GM23338 (cell line): Measurements from ENCODE around the gene GFOD1. TPM values are rescaled to one million over a fixed set of nuclear protein-coding genes. Genes with fewer than 3 reads are reported as not detected.
"Not testable (repeated sequence)": the region's sequence is repeated elsewhere in the genome, so short reads cannot be mapped to it uniquely, and the experiment has no call there.

Experiments
- ATAC-seq: fragments of 200-7000 bp; cut with Tn5 transposase; 3 replicates; pipeline ENCODE4 v1.9.1; 2020
- DNase-seq: peaks from one replicate; pipeline ENCODE4 v3.0.0-alpha.2; 2015; ENCODE audit warnings: low spot score
- H2AFZ ChIP-seq: fragments of 200-600 bp; sonication (generic); 2 replicates; pipeline ENCODE4 v1.8.0; 2016; ENCODE audit warnings: antibody characterized with exemption, mild to moderate bottlenecking, moderate library complexity
- H3F3A ChIP-seq: fragments of 200-600 bp; sonication (generic); replicated peaks from 2 replicates; pipeline ENCODE4 v1.8.0; 2017; ENCODE audit warnings: antibody characterized with exemption, mixed run types, low read depth
- H3K27ac ChIP-seq: fragments of 200-600 bp; sonication (generic); 2 replicates; pipeline ENCODE4 v1.6.1; 2016; ENCODE audit warnings: low read depth
- H3K27me3 ChIP-seq: fragments of 200-600 bp; sonication (generic); 2 replicates; pipeline ENCODE4 v1.8.0; 2016; ENCODE audit warnings: mild to moderate bottlenecking, mixed run types, moderate library complexity; ENCODE audit not compliant: insufficient read depth
- H3K36me3 ChIP-seq: fragments of 200-600 bp; sonication (generic); 2 replicates; pipeline ENCODE4 v1.8.0; 2016; ENCODE audit warnings: mild to moderate bottlenecking; ENCODE audit not compliant: insufficient read depth
- H3K4me1 ChIP-seq: fragments of 200-600 bp; sonication (generic); 2 replicates; pipeline ENCODE4 v1.8.0; 2016; ENCODE audit warnings: mild to moderate bottlenecking, moderate library complexity; ENCODE audit not compliant: insufficient read depth
- H3K4me2 ChIP-seq: fragments of 200-600 bp; sonication (generic); 2 replicates; pipeline ENCODE4 v1.7.1; 2017; ENCODE audit warnings: mixed run types
- H3K4me3 ChIP-seq: fragments of 200-600 bp; sonication (generic); 2 replicates; pipeline ENCODE4 v1.6.1; 2016; ENCODE audit warnings: mixed run types
- H3K79me2 ChIP-seq: fragments of 200-600 bp; sonication (generic); replicated peaks from 2 replicates; pipeline ENCODE4 v1.8.0; 2017; ENCODE audit warnings: mild to moderate bottlenecking; ENCODE audit not compliant: insufficient read depth
- H3K9me2 ChIP-seq: fragments of 200-600 bp; sonication (generic); 2 replicates; pipeline ENCODE4 v1.8.0; 2017; ENCODE audit not compliant: insufficient read depth
- H4K20me1 ChIP-seq: fragments of 200-600 bp; sonication (generic); replicated peaks from 2 replicates; pipeline ENCODE4 v1.8.0; 2017; ENCODE audit warnings: mild to moderate bottlenecking; ENCODE audit not compliant: insufficient read depth
- H3K27ac Mint-ChIP-seq: 2 replicates; pipeline ENCODE4 v1.8.0; 2020; ENCODE audit warnings: inconsistent platforms, mild to moderate bottlenecking, moderate library complexity, mixed read lengths
- H3K27me3 Mint-ChIP-seq: 3 replicates; pipeline ENCODE4 v1.8.0; 2022; ENCODE audit warnings: low read depth, mild to moderate bottlenecking, moderate library complexity, mixed read lengths, inconsistent platforms; ENCODE audit not compliant: insufficient read depth, poor library complexity
- H3K36me3 Mint-ChIP-seq: 3 replicates; pipeline ENCODE4 v1.8.0; 2021; ENCODE audit warnings: low read depth, mild to moderate bottlenecking, inconsistent platforms, moderate library complexity, mixed read lengths
- H3K4me1 Mint-ChIP-seq: 3 replicates; pipeline ENCODE4 v1.8.0; 2020; ENCODE audit warnings: mild to moderate bottlenecking, inconsistent platforms, mixed read lengths
- H3K4me3 Mint-ChIP-seq: 3 replicates; pipeline ENCODE4 v1.8.0; 2021; ENCODE audit warnings: moderate library complexity, mild to moderate bottlenecking, inconsistent platforms, mixed read lengths
- H3K9me3 Mint-ChIP-seq: 3 replicates; pipeline ENCODE4 v1.8.0; 2020; ENCODE audit warnings: moderate library complexity, mild to moderate bottlenecking, inconsistent platforms, mixed read lengths
- CREB1 ChIP-seq: fragments of 250-450 bp; sonication (Bioruptor Pico); IDR thresholded peaks from 2 replicates; pipeline ENCODE4 v1.5.0; 2020; ENCODE audit warnings: low read depth, mild to moderate bottlenecking, moderate library complexity
- EZH2 ChIP-seq: fragments of 200-600 bp; sonication (generic); IDR thresholded peaks from one replicate; pipeline ENCODE4 v1.8.0; 2017; ENCODE audit warnings: antibody characterized with exemption, mild to moderate bottlenecking, low read depth; ENCODE audit not compliant: unreplicated experiment
- EZH2phosphoT487 ChIP-seq: fragments of 200-600 bp; sonication (generic); IDR thresholded peaks from one replicate; pipeline ENCODE4 v1.8.1; 2018; ENCODE audit warnings: antibody characterized with exemption; ENCODE audit not compliant: unreplicated experiment
- NANOG ChIP-seq: IDR thresholded peaks from 2 replicates; pipeline ENCODE4 v1.6.1; 2016; ENCODE audit warnings: antibody characterized with exemption, borderline replicate concordance
- STAT1 ChIP-seq: IDR thresholded peaks from one replicate; pipeline ENCODE4 v1.6.1; 2016; ENCODE audit warnings: antibody characterized with exemption; ENCODE audit not compliant: unreplicated experiment
- ZNF114 ChIP-seq: fragments of 250-450 bp; sonication (Bioruptor Pico); IDR thresholded peaks from 2 replicates; pipeline ENCODE4 v1.5.0; 2020; ENCODE audit warnings: mild to moderate bottlenecking, moderate library complexity
- polyA plus RNA-seq: library from polyadenylated mRNA; unstranded; fragments of >200 nt; fragmentation: Nextera tagmentation; extraction: Ambion mirVana; gene quantifications from 2 replicates; pipeline ENCODE4 v1.2.1, GENCODE V29; 2016
- total RNA-seq: library from RNA; depleted of rRNA; stranded (reverse); fragments of >200 nt; shearing (Covaris generic); gene quantifications from 2 replicates; pipeline ENCODE4 v1.2.3, GENCODE V29; 2014
- TF ChIP-seq, protein P1 (sequence below): fragments of 250-450 bp; sonication (Bioruptor Pico); IDR thresholded peaks from 2 replicates; pipeline ENCODE4 v1.5.0; 2020; ENCODE audit warnings: mild to moderate bottlenecking, moderate library complexity

GFOD1 gene
- total and polyA plus RNA-seq, 2 experiments from 2014 or later, result 4.9 to 12.8 TPM

DNA sequence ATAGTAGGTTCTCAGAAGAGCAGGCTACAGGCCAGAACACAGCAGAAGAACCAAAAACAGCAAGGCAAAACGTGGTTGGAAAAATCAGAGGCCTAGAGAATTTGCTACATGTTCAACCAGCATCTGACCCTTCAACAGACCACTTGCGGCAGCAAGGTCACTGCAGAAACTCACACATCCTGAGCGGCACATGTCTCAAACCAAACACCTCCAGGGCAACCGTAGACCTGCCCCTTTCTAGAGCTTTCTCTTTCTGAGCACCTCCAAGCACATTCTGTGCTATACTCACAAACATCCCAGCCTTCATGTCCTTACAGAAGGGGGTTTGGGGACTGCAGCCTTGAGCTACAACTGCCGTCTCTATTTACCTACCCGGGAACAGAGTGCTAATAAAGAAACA lies 52.6 kb downstream of the GFOD1 start:
- no peak for DNase-seq
- H3K4me1 ChIP-seq, result peaks cover 12% of the 10 kb centered on the region
- TF ChIP-seq EZH2, result no peak
- no peak for TF ChIP-seq EZH2phosphoT487
- TF ChIP-seq NANOG, result no peak
- no peak overlapping the region for H3K4me2 ChIP-seq
- H3K27ac Mint-ChIP-seq, result no peak overlapping the region
- no peak overlapping the region for H3K4me3 ChIP-seq
- H2AFZ ChIP-seq, result no peak overlapping the region
- H3K79me2 ChIP-seq, result peaks cover 2% of the 10 kb centered on the region
- H3K36me3 Mint-ChIP-seq, result no peaks in the 10 kb centered on the region
- no peak overlapping the region for H3K4me3 Mint-ChIP-seq
- H3K36me3 ChIP-seq, result no peaks in the 10 kb centered on the region
- H3F3A ChIP-seq, result no peaks in the 10 kb centered on the region
- ATAC-seq, result no peak
- no peaks in the 10 kb centered on the region for H4K20me1 ChIP-seq
- H3K27me3 ChIP-seq, result no peaks in the 10 kb centered on the region
- H3K4me1 Mint-ChIP-seq, result peaks cover 30% of the 10 kb centered on the region
- no peaks in the 10 kb centered on the region for H3K27me3 Mint-ChIP-seq
- H3K27ac ChIP-seq, result no peak overlapping the region
- H3K9me3 Mint-ChIP-seq, result peaks cover 3% of the 10 kb centered on the region; the same call in 1 of the 3 replicates
- H3K9me2 ChIP-seq, result no peaks in the 10 kb centered on the region

DNA sequence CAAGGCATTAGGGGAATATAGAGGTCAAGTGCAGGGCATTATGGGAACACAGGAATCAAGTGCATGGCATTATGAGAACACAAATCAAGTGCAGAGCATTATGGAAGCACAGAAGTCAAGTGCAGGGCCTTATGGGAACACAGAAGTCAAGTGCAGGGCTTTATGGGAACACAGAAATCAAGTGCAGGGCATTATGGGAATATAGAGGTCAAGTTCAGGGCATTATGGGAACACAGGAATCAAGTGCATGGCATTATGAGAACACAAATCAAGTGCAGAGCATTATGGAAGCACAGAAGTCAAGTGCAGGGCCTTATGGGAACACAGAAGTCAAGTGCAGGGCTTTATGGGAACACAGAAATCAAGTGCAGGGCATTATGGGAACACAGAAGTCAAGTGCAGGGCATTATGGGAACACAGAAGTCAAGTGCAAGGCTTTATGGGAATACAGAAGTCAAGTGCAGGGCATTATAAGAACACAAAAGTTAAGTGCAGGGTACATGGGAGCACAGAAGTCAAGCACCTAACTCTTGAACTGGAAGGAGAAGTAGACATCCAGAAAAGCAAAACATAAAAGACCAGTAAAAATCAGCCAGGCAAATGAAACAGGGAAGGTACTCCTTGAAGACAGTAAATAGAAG lies 53.1 kb downstream of the GFOD1 start:
- not testable (repeated sequence) for H3K9me3 Mint-ChIP-seq, H3K36me3 ChIP-seq, H3K36me3 Mint-ChIP-seq, H3K27me3 ChIP-seq, H2AFZ ChIP-seq, H3K27ac Mint-ChIP-seq, H3K79me2 ChIP-seq, H3K9me2 ChIP-seq, H3K4me3 Mint-ChIP-seq, H3F3A ChIP-seq, H3K27me3 Mint-ChIP-seq, H3K4me3 ChIP-seq, H4K20me1 ChIP-seq, H3K4me2 ChIP-seq, H3K27ac ChIP-seq, DNase-seq, ATAC-seq
- peaks cover 33% of the 10 kb centered on the region for H3K4me1 Mint-ChIP-seq
- peaks cover 15% of the 10 kb centered on the region for H3K4me1 ChIP-seq

DNA sequence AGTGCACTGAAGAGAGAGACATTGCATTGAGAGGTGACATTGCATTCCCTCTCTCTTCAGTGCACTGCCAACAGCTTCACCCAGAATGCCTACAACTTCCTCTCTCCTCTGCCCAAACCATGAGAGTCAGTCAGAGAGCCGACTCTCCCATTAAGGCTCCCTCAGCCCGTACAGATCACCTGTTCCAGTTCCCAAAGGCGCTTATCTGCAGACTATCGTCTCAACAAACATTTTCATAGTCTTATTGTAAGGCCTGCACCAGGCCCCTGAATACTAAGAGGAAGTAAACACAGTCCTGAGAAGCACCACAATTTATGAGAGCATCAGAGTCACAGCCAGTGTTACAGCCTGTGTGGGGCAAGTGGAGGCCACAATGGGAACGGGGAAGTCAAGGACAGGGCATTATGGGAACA lies 53.7 kb downstream of the GFOD1 start:
- H4K20me1 ChIP-seq, result no peaks in the 10 kb centered on the region
- Mint-ChIP-seq H3K4me3 (no peak overlapping the region), H3K27me3 (no peaks in the 10 kb centered on the region), H3K9me3 (peaks cover 3% of the 10 kb centered on the region; the same call in 1 of the 3 replicates), H3K36me3 (no peaks in the 10 kb centered on the region), H3K27ac (no peak overlapping the region), H3K4me1 (peaks cover 36% of the 10 kb centered on the region)
- no peak overlapping the region for H3K4me2 ChIP-seq
- no peaks in the 10 kb centered on the region for H3K9me2 ChIP-seq
- no peaks in the 10 kb centered on the region; the same call in 1 of the 2 replicates for H3F3A ChIP-seq
- no peak for ATAC-seq
- no peaks in the 10 kb centered on the region for H3K27me3 ChIP-seq
- peaks cover 21% of the 10 kb centered on the region for H3K4me1 ChIP-seq
- H3K36me3 ChIP-seq, result no peaks in the 10 kb centered on the region
- H3K4me3 ChIP-seq, result no peak overlapping the region
- H3K27ac ChIP-seq, result no peak overlapping the region
- no peak overlapping the region for H2AFZ ChIP-seq
- DNase-seq, result no peak
- peaks cover 2% of the 10 kb centered on the region for H3K79me2 ChIP-seq
- TF ChIP-seq ZNF114 (CRISPR knock-in tag), result no peak
- no peak for TF ChIP-seq STAT1
- no peak for TF ChIP-seq CREB1 (CRISPR knock-in tag)
- TF ChIP-seq, protein P1, sequence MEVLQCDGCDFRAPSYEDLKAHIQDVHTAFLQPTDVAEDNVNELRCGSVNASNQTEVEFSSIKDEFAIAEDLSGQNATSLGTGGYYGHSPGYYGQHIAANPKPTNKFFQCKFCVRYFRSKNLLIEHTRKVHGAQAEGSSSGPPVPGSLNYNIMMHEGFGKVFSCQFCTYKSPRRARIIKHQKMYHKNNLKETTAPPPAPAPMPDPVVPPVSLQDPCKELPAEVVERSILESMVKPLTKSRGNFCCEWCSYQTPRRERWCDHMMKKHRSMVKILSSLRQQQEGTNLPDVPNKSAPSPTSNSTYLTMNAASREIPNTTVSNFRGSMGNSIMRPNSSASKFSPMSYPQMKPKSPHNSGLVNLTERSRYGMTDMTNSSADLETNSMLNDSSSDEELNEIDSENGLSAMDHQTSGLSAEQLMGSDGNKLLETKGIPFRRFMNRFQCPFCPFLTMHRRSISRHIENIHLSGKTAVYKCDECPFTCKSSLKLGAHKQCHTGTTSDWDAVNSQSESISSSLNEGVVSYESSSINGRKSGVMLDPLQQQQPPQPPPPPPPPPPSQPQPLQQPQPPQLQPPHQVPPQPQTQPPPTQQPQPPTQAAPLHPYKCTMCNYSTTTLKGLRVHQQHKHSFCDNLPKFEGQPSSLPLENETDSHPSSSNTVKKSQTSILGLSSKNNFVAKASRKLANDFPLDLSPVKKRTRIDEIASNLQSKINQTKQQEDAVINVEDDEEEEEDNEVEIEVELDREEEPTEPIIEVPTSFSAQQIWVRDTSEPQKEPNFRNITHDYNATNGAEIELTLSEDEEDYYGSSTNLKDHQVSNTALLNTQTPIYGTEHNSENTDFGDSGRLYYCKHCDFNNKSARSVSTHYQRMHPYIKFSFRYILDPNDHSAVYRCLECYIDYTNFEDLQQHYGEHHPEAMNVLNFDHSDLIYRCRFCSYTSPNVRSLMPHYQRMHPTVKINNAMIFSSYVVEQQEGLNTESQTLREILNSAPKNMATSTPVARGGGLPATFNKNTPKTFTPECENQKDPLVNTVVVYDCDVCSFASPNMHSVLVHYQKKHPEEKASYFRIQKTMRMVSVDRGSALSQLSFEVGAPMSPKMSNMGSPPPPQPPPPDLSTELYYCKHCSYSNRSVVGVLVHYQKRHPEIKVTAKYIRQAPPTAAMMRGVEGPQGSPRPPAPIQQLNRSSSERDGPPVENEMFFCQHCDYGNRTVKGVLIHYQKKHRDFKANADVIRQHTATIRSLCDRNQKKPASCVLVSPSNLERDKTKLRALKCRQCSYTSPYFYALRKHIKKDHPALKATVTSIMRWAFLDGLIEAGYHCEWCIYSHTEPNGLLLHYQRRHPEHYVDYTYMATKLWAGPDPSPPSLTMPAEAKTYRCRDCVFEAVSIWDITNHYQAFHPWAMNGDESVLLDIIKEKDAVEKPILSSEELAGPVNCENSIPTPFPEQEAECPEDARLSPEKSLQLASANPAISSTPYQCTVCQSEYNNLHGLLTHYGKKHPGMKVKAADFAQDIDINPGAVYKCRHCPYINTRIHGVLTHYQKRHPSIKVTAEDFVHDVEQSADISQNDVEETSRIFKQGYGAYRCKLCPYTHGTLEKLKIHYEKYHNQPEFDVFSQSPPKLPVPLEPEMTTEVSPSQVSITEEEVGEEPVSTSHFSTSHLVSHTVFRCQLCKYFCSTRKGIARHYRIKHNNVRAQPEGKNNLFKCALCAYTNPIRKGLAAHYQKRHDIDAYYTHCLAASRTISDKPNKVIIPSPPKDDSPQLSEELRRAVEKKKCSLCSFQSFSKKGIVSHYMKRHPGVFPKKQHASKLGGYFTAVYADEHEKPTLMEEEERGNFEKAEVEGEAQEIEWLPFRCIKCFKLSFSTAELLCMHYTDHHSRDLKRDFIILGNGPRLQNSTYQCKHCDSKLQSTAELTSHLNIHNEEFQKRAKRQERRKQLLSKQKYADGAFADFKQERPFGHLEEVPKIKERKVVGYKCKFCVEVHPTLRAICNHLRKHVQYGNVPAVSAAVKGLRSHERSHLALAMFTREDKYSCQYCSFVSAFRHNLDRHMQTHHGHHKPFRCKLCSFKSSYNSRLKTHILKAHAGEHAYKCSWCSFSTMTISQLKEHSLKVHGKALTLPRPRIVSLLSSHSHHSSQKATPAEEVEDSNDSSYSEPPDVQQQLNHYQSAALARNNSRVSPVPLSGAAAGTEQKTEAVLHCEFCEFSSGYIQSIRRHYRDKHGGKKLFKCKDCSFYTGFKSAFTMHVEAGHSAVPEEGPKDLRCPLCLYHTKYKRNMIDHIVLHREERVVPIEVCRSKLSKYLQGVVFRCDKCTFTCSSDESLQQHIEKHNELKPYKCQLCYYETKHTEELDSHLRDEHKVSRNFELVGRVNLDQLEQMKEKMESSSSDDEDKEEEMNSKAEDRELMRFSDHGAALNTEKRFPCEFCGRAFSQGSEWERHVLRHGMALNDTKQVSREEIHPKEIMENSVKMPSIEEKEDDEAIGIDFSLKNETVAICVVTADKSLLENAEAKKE (CRISPR knock-in tag), result no peak
